SH-SY5Y (cell line): ENCODE results near the gene TRPV6.

Experiments used
- GATA2 ChIP-seq: IDR thresholded peaks from 2 replicates; pipeline ENCODE4 v1.6.1; 2011; ENCODE audit warnings: mild to moderate bottlenecking, low read depth, low read length
- GATA3 ChIP-seq: IDR thresholded peaks from 2 replicates; pipeline ENCODE4 v1.6.1; 2011; ENCODE audit warnings: low read depth, mild to moderate bottlenecking, low read length, moderate library complexity

- TF ChIP-seq GATA2: no peak
- no peak for TF ChIP-seq GATA3
These were observed 25.7 kb downstream of the TRPV6 start for GRCh38 chr7:142859829-142860228.
